NK-92 treated with Interleukin-12 subunit alpha and Interleukin-12 subunit beta, amount 100 ng/mL, for 24 hours (cell line): Measurements from ENCODE around the gene BMAL2.

Experiments
- DNase-seq: peaks from one replicate; lab custom pipeline; 2025; lab: John Stamatoyannopoulos, UW

BMAL2 gene, protein sequence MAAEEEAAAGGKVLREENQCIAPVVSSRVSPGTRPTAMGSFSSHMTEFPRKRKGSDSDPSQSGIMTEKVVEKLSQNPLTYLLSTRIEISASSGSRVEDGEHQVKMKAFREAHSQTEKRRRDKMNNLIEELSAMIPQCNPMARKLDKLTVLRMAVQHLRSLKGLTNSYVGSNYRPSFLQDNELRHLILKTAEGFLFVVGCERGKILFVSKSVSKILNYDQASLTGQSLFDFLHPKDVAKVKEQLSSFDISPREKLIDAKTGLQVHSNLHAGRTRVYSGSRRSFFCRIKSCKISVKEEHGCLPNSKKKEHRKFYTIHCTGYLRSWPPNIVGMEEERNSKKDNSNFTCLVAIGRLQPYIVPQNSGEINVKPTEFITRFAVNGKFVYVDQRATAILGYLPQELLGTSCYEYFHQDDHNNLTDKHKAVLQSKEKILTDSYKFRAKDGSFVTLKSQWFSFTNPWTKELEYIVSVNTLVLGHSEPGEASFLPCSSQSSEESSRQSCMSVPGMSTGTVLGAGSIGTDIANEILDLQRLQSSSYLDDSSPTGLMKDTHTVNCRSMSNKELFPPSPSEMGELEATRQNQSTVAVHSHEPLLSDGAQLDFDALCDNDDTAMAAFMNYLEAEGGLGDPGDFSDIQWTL

DNA sequence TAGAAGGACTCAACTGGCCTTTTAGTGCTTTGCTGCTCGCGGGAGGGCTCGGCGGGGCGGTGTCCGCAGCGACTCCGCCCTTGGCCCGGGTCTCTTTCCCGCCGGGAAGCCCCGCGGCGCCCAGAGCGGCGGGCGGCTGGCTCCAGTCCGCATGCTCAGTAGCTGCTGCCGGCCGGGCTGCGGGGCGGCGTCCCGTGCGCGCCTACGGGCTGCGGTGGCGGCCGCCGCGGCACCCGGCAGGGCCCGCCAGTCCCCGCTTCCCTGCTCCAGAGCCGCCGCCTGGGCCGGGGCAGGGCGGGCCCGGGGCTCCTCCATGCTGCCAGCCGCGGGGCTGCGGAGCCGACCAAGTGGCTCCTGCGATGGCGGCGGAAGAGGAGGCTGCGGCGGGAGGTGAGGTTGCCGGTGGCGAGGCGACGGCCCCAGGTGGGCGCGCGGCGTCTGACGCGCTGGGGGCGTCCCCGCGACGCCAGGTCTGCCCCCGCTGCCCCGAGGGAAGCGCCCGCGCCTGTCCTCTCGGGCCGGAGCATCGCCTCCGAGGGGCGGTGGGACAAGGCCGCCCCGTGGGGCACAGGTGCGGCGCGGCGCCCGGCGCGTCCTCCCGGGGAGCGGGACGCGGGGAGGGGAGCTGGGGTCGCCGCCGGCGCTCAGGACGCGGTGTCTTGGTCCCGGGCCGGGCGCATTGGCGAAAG lies at the start of gene BMAL2:
Gene BMAL2, plus strand, starts transcription at position 123 of the 689 bp plus-strand sequence. Its CDS starts 237 bp downstream, at position 360.
- peak; percentile 60 for DNase-seq

GRCh38 chr12:27284021-27284420 lies 48.6 kb upstream of the BMAL2 start:
- DNase-seq = no peak

- no peak for DNase-seq
Measured at GRCh38 chr12:27284751-27285150, 47.9 kb upstream of the BMAL2 start.

- DNase-seq = no peak
Measured at GRCh38 chr12:27285403-27285802, 47.2 kb upstream of the BMAL2 start.

DNA sequence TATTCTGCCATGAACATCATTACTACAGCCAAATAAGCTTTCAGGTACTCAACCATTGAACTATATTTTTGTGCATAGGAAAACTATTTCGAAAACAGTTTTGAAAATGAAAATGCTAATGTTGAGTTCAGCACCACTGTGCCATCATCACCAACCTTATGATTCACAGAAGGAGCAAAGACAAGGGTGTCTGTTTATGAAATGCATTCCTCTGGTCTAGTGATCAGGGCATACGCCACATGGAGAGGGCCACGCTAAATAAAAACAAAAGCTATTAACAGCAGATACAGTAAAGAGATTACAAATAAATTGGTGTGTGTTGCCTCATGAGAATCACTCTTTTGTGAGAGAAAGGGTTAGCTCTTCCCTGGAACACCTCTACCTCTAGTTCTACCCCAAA lies 43.2 kb upstream of the BMAL2 start:
- DNase-seq = no peak

DNA sequence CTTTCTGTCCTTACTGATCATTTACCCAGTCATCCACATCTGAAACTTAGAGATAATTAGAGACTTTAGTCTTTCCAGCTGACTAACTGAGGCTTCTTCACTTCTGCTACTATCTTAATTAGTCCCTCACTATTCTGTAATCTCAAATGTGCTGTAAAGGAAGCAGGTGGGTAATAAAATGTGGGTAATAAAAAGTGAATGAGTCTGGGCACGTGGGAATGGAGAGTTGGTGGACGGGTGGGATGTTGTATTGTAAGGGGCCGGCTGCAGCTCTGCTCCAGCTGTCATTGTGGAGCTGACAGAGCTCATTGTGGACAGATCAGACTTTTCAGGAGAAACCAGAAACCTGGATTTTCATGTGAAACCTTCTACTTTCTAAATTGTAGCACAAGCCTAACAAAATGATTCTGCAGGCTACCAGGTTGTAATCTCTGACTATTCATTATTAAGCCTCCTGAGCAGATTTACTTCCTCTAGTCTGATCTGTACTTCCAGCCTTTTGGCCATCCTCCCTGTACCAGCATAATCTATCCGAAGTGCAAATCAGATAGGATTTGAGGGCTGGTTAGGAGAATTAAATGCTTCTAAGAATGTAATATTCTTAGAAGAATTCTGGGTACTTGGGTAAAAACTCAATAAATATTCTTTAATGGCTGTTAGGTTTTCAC lies 42.0 kb upstream of the BMAL2 start:
- DNase-seq = no peak

DNA sequence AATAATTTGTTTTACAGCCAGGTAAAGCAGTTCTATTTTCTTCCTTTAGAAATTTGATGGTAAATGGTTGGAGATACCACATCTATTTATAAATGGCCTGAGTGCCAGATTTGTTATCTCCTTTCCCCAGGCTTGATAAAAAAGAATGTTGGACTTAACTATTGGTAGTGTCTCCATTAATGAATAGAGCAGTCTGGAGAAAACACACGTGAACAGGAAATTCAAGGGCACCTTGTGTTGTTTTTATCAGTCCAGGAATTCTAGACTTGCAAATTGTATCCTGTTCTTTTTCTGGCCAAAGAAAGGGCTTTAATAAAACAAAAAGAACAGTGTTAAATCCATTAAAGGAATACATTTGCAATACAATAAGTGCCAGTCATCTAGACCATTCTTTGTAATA lies 40.8 kb upstream of the BMAL2 start:
- DNase-seq = no peak

DNA sequence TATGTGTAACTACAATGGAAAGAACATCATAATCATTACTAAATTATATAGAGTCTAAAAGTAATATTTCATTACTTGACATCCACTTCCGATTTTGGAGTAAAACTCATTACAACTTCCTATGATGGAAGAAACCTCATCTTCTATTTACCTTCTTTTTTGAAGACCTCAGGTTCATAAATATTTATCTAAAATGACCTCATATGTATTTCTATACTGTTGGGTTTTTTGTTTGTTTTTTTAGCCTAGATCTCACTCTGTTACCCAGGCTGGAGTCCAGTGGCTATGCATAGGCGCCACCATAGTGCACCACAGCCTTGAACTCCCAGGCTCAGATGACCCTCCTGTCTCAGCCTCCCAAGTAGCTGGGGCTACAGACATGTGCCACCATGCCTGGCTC lies 39.9 kb upstream of the BMAL2 start:
- no peak for DNase-seq

DNA sequence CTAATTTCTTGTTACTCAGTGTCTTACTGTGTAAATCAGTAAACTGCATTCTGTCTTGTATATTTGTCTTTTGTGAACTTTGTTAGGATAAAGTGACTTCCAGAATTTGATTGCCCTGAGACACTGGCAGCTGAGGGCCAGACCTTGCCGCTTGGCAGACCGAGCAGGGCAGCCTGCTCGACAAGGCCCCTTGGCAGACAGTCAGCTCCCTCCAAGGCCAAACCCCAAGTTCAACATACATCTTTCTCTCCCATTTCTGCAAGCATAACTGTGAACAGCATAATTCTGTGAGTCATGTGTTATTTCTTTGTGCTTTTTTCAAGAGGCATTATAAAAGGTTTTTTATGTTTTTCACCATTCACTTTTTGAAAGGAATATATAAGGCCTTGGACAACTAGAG lies 39.2 kb upstream of the BMAL2 start:
- DNase-seq = no peak

DNA sequence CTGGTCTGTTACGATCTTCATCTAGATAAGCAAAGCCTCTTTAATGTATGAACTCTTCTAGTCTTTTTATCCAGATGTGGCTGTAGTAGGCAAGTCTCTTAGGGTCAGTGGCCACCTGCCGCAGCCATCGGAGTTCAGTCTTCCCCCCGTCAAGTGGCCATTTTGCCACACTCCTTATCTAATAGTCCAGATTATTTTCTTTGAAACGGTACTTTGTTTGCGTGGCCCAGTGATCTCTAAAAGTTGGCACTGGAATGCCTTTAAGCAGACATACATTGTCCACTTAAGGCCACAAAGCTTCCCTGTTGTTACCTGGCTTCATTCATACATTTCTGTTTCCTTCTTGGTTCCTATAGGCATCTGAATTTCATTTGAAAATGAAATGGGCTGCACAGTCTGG lies 36.0 kb upstream of the BMAL2 start:
- DNase-seq = no peak

DNA sequence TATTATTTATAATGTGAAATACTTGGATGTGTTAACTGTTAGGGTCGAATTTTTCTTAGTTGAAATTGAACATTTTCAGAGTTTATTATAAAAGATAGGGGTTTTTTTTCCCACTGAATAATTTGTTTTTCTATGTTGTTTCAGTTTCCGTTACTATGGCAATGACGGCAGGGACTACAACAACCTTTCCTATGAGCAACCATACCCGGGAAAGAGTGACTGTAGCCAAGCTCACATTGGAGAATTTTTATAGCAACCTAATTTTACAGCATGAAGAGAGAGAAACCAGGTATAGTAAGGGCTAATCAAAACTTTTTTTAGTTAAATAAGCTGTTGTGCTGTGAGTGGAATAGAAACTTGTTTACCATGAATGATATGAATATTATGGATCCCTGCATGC lies 35.1 kb upstream of the BMAL2 start:
- no peak for DNase-seq

GRCh38 chr12:27299102-27299501 lies 33.5 kb upstream of the BMAL2 start:
- DNase-seq = no peak

DNA sequence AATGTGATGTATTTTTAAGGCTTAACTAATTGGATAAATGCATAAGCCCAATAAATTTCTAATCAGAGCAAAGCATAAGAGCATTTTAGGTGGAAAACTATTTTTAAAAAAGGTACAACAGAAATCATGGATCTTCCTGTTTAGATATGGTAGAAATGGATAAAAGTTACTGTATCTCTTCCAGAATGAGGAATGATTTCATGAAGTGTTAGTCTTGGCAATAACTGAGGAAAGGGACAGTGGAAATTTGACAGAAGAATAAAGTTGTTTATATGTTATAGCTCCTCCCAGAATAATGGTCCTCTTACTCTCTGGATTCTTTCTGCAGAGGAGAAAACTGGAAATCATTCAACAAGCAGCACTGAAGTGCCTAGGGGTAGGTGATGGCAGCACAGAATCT lies 32.4 kb upstream of the BMAL2 start:
- DNase-seq = no peak

DNA sequence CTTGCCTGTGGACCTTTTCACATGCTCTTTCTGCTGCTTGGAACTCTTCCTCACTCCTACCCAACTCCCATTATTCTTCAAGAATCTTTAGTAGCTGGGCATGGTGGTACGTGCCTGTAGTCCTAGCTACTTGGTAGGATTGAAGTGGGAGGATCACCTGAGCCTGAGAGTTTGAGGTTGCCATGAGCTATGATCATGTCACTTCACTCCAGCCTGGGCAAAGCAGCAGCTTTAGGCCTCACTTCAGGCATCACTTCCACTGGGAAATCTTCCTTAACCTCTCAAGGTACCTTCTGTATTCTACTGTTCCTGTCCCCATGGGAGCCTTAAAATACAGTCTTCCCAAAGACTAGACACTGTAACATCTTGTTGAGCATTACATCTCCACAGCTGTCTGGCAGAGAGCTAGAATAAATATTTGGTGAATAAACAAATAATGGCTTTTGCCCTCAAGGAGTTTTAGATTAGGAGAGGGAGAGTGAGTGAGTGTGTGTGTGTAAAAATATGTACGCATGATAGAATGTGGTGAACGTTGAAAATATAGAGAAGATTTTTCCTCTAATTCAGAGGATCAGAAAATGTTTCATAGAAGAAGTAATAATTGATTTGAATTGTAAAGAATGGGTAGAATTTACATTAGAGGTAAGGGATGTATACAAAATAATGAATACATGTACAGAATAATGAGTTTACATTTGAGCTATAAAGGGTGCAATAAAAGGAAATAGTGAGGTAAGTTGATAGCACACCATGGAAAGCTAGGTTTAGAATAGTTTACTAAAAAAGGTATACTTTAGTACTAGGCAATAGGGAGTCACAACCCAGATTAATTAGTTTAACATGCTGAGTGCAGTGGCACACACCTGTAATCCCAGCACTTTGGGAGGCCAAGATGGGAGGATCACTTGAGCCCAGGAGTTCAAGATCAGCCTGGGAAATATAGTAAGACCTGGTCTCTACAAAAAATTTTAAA lies 29.2 kb upstream of the BMAL2 start:
- DNase-seq = no peak

GRCh38 chr12:27304856-27305255 lies 27.8 kb upstream of the BMAL2 start:
- DNase-seq = no peak

DNA sequence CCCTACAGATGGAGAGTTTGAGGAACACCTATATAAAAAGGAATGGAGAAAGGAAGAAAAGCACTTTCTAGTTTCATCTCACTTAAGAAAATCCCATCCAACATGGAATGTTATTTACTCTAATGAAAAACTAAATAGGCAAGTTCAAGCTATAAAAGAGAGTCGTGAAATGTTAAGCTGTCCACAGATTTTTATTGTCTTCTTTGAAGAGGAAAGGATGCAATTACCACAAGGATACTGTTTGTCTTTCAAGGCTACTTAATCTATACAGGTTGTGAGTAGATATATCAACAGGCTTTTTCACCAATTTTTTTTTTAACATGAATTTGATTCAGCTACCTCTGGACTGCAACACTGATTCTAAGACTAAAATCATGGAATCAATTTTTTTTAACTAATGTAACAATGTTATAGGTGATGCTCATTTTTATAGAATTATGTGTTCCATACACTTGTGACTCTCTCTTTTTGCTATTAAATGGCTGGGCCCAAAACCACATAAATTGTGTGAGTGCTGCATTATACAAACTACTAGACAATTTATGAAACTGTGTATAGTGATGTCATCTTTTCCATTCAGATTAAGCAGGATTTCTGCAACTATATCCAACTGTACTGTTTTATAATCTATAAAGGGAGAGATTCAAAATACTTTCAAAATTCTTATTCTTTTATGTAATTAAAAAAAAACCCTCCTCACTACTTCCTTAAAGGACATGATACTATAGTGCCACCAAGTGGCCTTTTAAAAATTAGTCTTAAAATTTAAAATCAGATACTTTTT lies 26.8 kb upstream of the BMAL2 start:
- DNase-seq = no peak

DNA sequence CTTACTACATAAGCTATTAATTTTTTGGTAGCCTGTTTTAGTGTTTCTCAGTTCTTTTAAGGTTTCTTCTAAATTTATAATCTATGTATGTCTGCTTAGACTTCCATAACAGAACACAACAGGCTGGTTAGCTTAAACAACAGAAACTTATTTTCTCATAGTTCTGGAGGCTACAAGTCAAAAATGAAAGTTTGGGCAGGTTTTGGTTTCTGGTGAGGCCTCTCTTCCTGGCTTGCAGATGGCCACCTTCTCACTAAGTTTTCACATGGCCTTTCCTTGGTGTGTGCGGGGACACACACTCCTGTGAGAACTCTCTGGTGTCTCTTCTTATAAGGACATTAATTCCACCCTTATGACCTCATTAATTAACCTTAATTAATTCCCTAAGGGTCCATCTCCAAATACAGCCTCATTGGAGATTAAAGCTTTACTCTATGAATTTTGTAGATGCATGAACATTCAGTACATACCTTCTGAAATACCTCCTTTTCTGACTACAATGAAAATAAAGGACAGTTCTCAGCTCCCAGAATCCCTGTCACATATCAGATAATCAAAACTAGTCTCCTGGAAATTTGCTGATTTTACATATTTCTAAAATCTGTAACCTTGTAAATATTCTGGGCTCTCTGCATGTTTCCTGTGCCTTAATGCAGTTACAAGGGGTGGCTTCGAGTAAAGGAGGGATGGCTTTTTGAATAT lies 23.2 kb upstream of the BMAL2 start:
- no peak for DNase-seq

GRCh38 chr12:27309995-27310315 lies 22.7 kb upstream of the BMAL2 start:
- no peak for DNase-seq

GRCh38 chr12:27316947-27317346 lies 15.7 kb upstream of the BMAL2 start:
- DNase-seq = no peak

DNA sequence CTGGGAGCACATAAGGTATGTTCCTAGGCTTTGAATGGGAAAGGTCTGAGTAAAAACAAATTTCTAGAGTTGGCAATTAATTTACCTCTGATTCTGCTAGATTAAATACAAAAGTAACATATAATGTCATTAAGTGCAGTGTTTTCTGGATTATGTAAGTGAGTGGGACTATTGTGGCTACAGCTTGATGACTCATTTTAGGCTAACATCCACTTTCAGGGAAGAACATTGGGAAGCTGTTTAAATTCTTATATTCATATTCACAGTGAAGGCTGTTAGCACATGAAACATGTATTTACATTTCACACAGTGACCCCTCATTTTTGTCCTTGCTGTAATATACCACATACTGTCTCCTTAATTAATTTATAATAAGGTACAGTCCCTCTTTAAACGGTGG lies 13.2 kb upstream of the BMAL2 start:
- DNase-seq = no peak
